Measurements from ENCODE around the gene DIP2B.

GRCh38 chr12:50537538-50537919 lies 32.7 kb downstream of the DIP2B start:
- no peak for TF ChIP-seq CTCF (conservative IDR thresholded peaks at IDR 0.05)
- no peak for TF ChIP-seq EZH2 (IDR thresholded peaks at IDR 0.05; ENCODE audit: low read depth)

All from PC-9 (cell line).